ENCODE measurements around the gene MLPH. TPM values are rescaled to one million over a fixed set of nuclear protein-coding genes. Genes with fewer than 3 reads are reported as not detected.

The MLPH gene
- total RNA-seq, 1 experiment from 2014 or later = 27.1 TPM

DNA sequence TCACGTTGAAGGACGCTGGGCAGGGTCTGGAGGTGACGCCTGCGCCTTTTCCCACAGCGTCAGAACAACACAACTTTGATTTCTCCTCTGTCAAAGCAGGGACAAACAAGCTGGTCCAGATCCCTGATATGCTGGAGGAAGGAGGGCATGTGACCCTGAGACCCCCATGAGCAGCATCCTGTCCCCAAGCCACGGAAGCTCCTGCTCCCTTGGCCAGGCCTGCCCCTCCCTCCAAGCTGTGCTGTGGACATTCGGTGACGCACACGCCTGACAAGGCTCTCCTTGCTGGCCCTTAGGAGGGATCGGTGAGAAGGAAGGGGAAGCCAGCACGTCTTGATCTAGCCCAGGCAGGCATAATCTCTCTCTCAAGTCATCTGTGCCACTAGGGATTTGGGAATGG, 11.3 kb downstream of the MLPH start:
- TF ChIP-seq, protein P1, sequence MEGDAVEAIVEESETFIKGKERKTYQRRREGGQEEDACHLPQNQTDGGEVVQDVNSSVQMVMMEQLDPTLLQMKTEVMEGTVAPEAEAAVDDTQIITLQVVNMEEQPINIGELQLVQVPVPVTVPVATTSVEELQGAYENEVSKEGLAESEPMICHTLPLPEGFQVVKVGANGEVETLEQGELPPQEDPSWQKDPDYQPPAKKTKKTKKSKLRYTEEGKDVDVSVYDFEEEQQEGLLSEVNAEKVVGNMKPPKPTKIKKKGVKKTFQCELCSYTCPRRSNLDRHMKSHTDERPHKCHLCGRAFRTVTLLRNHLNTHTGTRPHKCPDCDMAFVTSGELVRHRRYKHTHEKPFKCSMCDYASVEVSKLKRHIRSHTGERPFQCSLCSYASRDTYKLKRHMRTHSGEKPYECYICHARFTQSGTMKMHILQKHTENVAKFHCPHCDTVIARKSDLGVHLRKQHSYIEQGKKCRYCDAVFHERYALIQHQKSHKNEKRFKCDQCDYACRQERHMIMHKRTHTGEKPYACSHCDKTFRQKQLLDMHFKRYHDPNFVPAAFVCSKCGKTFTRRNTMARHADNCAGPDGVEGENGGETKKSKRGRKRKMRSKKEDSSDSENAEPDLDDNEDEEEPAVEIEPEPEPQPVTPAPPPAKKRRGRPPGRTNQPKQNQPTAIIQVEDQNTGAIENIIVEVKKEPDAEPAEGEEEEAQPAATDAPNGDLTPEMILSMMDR (IDR thresholded peaks at IDR 0.05; ENCODE audit: unreplicated experiment) = no peak
- Mint-ChIP-seq H3K27ac (ENCODE audit: low read depth, unreplicated experiment) (no peak overlapping the region), H3K36me3 (ENCODE audit: insufficient read depth, unreplicated experiment) (peaks cover 18% of the 10 kb centered on the region), H3K9me3 (ENCODE audit: unreplicated experiment) (peaks cover under 1% of the 10 kb centered on the region), H3K4me3 (ENCODE audit: unreplicated experiment) (no peak overlapping the region), H3K4me1 (ENCODE audit: insufficient read depth, unreplicated experiment) (peaks cover 28% of the 10 kb centered on the region), H3K27me3 (ENCODE audit: insufficient read depth, unreplicated experiment) (no peaks in the 10 kb centered on the region)
- intact Hi-C loops (cut with micrococcal nuclease) = no loop called here
- DNase-seq (ENCODE audit: unreplicated experiment) = no peak
- no TSS peak for BruUV-seq (replicated peaks)
- POLR2A ChIA-PET = interaction anchor here (0.6 kb wide), 1 partner anchor 203 kb away, joined by 3 read pairs; no protein-coding TSS in a partner anchor
- CTCF ChIA-PET = interaction anchor here (2.1 kb wide), 1 partner anchor 14 kb away, joined by 5 read pairs; no protein-coding TSS in a partner anchor

DNA sequence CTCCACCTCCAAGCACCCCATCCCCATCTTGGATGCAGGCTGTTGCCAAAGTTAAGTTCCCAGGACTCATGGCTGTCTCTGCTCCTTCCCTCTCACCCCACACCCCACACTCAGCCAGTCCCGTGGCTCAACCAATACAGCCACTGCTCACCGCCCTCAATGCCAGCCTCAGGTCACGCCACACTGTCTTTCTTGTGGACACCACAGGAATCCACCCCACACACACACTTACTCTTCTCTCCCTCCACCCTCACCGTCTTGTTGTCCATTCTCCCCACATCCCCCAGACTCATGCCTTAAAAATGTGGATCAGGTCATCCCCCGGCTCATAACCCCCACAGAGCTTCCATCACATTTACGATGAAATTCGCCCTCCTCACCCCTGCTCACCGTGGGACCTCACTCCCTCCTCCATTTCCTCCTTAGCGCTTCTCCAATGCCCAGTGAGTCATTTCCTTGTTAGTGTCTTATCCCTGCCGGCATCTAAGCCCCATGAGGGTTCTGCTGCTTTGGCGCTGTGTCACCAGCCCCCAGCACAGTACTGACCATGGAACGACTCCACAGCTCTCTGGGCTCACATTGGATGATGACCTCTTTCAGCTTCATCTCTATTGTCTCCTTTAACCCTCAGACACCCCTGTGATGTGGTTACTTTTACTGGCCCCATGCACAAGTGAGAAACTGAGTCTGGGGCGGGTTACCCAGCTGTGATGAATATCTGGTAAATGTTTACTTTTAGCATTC, 13.8 kb downstream of the MLPH start:
- CTCF ChIA-PET = interaction anchor here (0.5 to 3.1 kb wide), 6 partner anchors 12 to 1285 kb away, joined by 3 to 30 read pairs (median 4); no protein-coding TSS in a partner anchor
- Mint-ChIP-seq H3K9me3 (ENCODE audit: unreplicated experiment) (no peaks in the 10 kb centered on the region), H3K27me3 (ENCODE audit: insufficient read depth, unreplicated experiment) (no peaks in the 10 kb centered on the region), H3K4me1 (ENCODE audit: insufficient read depth, unreplicated experiment) (peaks cover 31% of the 10 kb centered on the region), H3K36me3 (ENCODE audit: insufficient read depth, unreplicated experiment) (peaks cover 14% of the 10 kb centered on the region), H3K27ac (ENCODE audit: low read depth, unreplicated experiment) (peak overlapping the region; percentile 70), H3K4me3 (ENCODE audit: unreplicated experiment) (peak overlapping the region; percentile 14)
- intact Hi-C loops (cut with micrococcal nuclease) = no loop called here
- TF ChIP-seq, protein P1 (IDR thresholded peaks at IDR 0.05; ENCODE audit: unreplicated experiment) = no peak
- no TSS peak for BruUV-seq (replicated peaks)
- POLR2A ChIA-PET = interaction anchor here (0.6 to 1.3 kb wide), 4 partner anchors 11 to 358 kb away, joined by 3 to 6 read pairs (median 3); no protein-coding TSS in a partner anchor
- DNase-seq (ENCODE audit: unreplicated experiment) = peak; percentile 89

DNA sequence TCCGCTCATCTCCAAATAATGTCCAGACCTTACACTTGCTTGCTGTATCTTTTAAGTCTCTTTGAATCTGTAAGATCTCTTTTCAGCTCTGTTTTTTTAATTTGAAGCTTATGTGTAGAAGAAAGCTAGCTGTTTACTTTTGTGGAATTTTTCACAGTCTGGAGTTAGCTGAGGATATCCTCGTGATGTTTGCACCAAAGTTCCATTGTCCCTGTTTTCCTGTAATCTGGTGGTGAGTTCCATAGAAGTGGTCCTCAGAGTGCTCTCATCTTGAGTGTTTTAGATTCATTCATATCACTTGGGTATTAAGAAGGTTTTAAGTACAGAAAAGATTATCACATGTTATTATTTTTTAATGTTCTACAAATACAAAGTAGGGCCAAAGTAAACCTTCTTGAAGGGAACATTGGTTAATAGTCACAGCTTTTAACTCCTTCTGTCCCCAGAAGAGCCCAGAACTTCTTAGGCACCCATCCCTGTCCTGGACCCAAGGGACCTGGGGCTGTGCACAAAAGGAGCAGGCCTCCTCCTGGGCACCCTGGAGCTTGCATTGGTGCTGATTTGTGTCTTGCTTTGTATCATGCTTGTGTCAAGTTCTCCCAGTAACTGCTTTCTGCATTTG, 15.0 kb downstream of the MLPH start:
- ChIA-PET POLR2A (interaction anchor here (0.7 to 1.3 kb wide), 3 partner anchors 11 to 359 kb away, joined by 3 read pairs; no protein-coding TSS in a partner anchor), CTCF (interaction anchor here (0.6 to 3.1 kb wide), 5 partner anchors 11 to 1067 kb away, joined by 3 to 30 read pairs (median 6); partner anchors contain the start of gene MLPH)
- Mint-ChIP-seq H3K9me3 (ENCODE audit: unreplicated experiment) (no peaks in the 10 kb centered on the region), H3K4me1 (ENCODE audit: insufficient read depth, unreplicated experiment) (peaks cover 25% of the 10 kb centered on the region), H3K27ac (ENCODE audit: low read depth, unreplicated experiment) (peak overlapping the region; percentile 70), H3K27me3 (ENCODE audit: insufficient read depth, unreplicated experiment) (no peaks in the 10 kb centered on the region), H3K4me3 (ENCODE audit: unreplicated experiment) (no peak overlapping the region), H3K36me3 (ENCODE audit: insufficient read depth, unreplicated experiment) (peaks cover 7% of the 10 kb centered on the region)
- no peak for DNase-seq (ENCODE audit: unreplicated experiment)
- no TSS peak for BruUV-seq (replicated peaks)
- intact Hi-C loops (cut with micrococcal nuclease) = no loop called here
- TF ChIP-seq, protein P1 (IDR thresholded peaks at IDR 0.05; ENCODE audit: unreplicated experiment) = no peak

DNA sequence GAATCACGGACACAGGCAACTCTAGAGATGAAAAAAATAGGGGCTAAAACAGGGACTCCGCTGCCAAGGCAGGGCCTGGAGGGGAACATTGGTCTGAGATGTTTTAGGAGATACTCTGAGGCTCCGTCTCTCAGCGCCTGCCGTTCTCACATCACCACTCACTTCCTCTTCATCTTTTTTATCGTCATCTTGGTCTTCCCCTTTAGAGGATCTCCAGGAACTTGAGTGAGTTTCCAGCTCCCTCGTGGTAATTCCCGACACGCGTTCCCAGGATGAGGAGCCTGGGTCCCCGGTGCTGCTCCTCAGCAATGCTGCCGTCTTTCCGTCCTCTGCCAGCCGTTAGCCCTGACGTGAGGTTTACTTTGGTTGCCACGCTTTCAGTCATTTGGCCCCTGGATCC, 16.1 kb downstream of the MLPH start:
- BruUV-seq (replicated peaks) = no TSS peak
- ChIA-PET POLR2A (no interaction called here), CTCF (interaction anchor here (1.6 kb wide), 1 partner anchor 10 kb away, joined by 3 read pairs; no protein-coding TSS in a partner anchor)
- TF ChIP-seq, protein P1 (IDR thresholded peaks at IDR 0.05; ENCODE audit: unreplicated experiment) = no peak
- Mint-ChIP-seq H3K9me3 (ENCODE audit: unreplicated experiment) (no peaks in the 10 kb centered on the region), H3K27me3 (ENCODE audit: insufficient read depth, unreplicated experiment) (no peaks in the 10 kb centered on the region), H3K36me3 (ENCODE audit: insufficient read depth, unreplicated experiment) (peaks cover 13% of the 10 kb centered on the region), H3K4me3 (ENCODE audit: unreplicated experiment) (no peak overlapping the region), H3K4me1 (ENCODE audit: insufficient read depth, unreplicated experiment) (peaks cover 25% of the 10 kb centered on the region), H3K27ac (ENCODE audit: low read depth, unreplicated experiment) (peak overlapping the region; percentile 51)
- intact Hi-C loops (cut with micrococcal nuclease) = no loop called here
- no peak for DNase-seq (ENCODE audit: unreplicated experiment)
